Measurements from ENCODE around the gene FBN1.

FBN1 gene

DNA sequence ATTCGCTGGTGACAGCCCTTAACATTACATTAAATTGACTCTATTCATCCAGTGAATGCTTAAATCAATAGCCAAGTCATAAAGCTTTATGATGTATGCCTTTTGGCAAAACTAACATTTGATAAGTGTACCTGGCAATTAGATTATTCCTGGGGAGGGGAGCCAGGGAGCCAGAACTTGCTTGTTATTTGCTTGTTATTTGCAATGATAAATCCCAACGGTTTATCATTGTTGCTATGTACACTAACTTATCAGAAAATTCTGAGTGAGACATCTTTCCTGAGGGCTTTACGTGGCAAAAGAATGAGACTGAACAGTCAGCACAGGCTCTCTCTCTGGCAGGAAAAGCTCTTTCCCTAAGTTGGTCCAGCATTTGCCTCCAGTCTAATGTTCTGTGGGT is 35.8 kb upstream of the FBN1 start:
- H3K27ac Mint-ChIP-seq = no peak overlapping the region
- H3K4me1 Mint-ChIP-seq = no peaks in the 10 kb centered on the region
- DNase-seq = no peak
- H3K27me3 Mint-ChIP-seq (ENCODE audit: low read depth, poor library complexity) = peaks cover 2% of the 10 kb centered on the region
- H3K9me3 Mint-ChIP-seq = peaks cover 13% of the 10 kb centered on the region
- TF ChIP-seq, protein P1, sequence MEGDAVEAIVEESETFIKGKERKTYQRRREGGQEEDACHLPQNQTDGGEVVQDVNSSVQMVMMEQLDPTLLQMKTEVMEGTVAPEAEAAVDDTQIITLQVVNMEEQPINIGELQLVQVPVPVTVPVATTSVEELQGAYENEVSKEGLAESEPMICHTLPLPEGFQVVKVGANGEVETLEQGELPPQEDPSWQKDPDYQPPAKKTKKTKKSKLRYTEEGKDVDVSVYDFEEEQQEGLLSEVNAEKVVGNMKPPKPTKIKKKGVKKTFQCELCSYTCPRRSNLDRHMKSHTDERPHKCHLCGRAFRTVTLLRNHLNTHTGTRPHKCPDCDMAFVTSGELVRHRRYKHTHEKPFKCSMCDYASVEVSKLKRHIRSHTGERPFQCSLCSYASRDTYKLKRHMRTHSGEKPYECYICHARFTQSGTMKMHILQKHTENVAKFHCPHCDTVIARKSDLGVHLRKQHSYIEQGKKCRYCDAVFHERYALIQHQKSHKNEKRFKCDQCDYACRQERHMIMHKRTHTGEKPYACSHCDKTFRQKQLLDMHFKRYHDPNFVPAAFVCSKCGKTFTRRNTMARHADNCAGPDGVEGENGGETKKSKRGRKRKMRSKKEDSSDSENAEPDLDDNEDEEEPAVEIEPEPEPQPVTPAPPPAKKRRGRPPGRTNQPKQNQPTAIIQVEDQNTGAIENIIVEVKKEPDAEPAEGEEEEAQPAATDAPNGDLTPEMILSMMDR (IDR thresholded peaks at IDR 0.05) = no peak
- no peak overlapping the region for H3K4me3 Mint-ChIP-seq
- H3K36me3 Mint-ChIP-seq (ENCODE audit: low read depth) = peaks cover 8% of the 10 kb centered on the region

DNA sequence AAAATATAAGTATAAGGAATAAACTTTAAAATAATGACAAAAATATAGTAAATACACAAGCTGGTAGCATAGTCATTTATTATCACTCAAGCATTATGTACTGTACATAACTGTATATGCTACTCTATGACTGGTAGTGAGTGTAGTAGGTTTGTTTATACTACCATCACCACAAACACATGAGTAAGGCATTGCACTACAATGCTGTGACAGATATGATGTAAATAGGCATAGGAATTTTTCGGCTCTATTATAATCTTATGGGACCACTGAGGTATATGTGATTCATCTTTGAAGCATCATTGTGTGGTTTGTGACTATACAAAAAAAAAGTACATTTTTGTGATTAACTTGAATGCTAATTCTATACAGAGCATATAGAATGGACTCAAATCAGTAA is 35.3 kb upstream of the FBN1 start:
- Mint-ChIP-seq H3K4me3 (no peak overlapping the region), H3K27ac (no peak overlapping the region), H3K27me3 (ENCODE audit: low read depth, poor library complexity) (peaks cover 3% of the 10 kb centered on the region), H3K4me1 (no peaks in the 10 kb centered on the region), H3K36me3 (ENCODE audit: low read depth) (peaks cover 5% of the 10 kb centered on the region), H3K9me3 (peaks cover 8% of the 10 kb centered on the region)
- no peak for DNase-seq
- TF ChIP-seq, protein P1 (IDR thresholded peaks at IDR 0.05) = no peak

DNA sequence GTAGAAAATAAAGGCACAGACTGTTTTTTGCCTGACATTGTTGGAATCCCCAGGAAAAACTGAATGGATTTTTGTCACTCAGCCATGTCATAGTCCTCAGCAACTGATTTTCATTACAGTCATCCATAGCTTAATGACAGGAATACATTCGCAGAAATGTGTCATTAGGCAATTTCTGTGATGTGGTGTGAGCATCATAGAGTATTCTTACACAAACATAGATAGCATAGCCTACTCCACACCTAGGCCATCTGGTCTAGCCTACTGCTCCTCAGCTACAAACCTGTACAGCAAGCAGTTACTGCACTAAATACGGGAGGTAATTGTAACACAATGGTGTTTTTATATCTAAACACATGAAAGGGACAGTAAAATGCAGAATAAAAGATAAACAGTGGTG is 34.4 kb upstream of the FBN1 start:
- Mint-ChIP-seq H3K4me1 (no peaks in the 10 kb centered on the region), H3K36me3 (ENCODE audit: low read depth) (peaks cover 5% of the 10 kb centered on the region), H3K27ac (no peak overlapping the region), H3K27me3 (ENCODE audit: low read depth, poor library complexity) (peaks cover 7% of the 10 kb centered on the region), H3K9me3 (no peaks in the 10 kb centered on the region), H3K4me3 (no peak overlapping the region)
- TF ChIP-seq, protein P1 (IDR thresholded peaks at IDR 0.05) = no peak
- DNase-seq = no peak

DNA sequence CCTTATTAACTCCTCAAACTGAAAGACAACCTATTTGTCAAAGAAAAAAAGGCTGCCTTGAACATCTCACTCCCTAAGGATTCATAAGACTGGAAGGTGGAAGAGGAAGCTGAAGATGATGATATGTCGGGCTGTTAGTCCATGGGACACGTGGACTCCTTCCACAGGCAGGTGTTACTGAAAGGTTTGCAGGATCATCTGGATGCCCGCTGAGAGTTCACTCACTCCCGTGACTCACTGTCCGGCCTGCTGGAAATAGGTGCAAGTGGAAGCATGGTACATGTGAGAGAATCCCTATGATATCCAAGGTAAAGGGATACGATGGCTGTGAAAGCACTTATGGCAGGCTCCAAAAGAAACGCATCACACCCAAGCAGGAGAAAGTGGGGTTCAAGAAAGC is 33.3 kb upstream of the FBN1 start:
- H3K27ac Mint-ChIP-seq = no peak overlapping the region
- no peaks in the 10 kb centered on the region for H3K9me3 Mint-ChIP-seq
- no peak for DNase-seq
- peaks cover 7% of the 10 kb centered on the region for H3K27me3 Mint-ChIP-seq (ENCODE audit: low read depth, poor library complexity)
- H3K4me1 Mint-ChIP-seq = no peaks in the 10 kb centered on the region
- H3K36me3 Mint-ChIP-seq (ENCODE audit: low read depth) = no peaks in the 10 kb centered on the region
- no peak overlapping the region for H3K4me3 Mint-ChIP-seq
- TF ChIP-seq, protein P1 (IDR thresholded peaks at IDR 0.05) = no peak

DNA sequence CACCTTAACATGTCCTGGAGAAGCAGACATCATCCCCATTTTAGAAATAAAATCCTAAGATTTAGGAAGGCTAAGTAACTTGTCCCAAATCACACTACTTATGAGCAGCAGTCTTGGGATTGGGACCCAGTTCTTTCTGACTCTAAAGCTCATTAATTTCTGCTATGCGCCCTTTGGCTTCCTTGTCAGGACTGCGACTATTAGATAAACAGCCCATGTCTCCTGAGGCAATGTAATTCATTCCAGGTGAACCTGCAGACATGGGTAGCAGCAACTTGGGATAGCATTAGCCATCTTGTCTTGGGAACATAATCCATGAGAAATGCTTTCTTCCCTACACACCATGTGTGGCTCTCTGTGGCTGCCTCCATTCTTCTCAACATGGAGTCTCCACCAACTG is 32.3 kb upstream of the FBN1 start:
- no peak overlapping the region for H3K27ac Mint-ChIP-seq
- DNase-seq = no peak
- no peaks in the 10 kb centered on the region for H3K9me3 Mint-ChIP-seq
- H3K4me3 Mint-ChIP-seq = no peak overlapping the region
- H3K36me3 Mint-ChIP-seq (ENCODE audit: low read depth) = no peaks in the 10 kb centered on the region
- peaks cover 7% of the 10 kb centered on the region for H3K27me3 Mint-ChIP-seq (ENCODE audit: low read depth, poor library complexity)
- no peaks in the 10 kb centered on the region for H3K4me1 Mint-ChIP-seq
- TF ChIP-seq, protein P1 (IDR thresholded peaks at IDR 0.05) = no peak

DNA sequence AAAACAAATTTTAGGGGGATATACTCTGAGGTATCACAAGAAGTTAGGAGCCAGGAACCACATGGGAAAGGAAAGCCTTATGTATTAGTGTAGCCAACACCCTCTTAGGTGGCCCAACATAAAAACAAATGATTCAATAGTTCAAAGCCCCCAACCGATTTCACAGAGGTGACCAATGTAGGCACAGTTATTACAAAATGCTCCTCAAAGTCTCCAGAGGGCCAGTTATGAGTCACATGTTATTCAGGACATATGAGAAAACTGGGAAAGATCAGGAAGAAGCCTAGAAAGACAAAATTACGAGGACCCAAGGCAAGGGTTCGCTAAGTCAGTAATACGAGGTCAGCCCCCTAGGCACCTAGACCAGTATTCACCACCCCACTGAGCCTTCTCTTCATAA is 29.9 kb upstream of the FBN1 start:
- peaks cover 9% of the 10 kb centered on the region for H3K27me3 Mint-ChIP-seq (ENCODE audit: low read depth, poor library complexity)
- no peaks in the 10 kb centered on the region for H3K36me3 Mint-ChIP-seq (ENCODE audit: low read depth)
- H3K9me3 Mint-ChIP-seq = no peaks in the 10 kb centered on the region
- DNase-seq = no peak
- H3K27ac Mint-ChIP-seq = no peak overlapping the region
- H3K4me3 Mint-ChIP-seq = no peak overlapping the region
- no peaks in the 10 kb centered on the region for H3K4me1 Mint-ChIP-seq
- TF ChIP-seq, protein P1 (IDR thresholded peaks at IDR 0.05) = no peak
